Kidney (tissue), 14 donors: ENCODE data around the gene RNU6-9. TPM values are rescaled to one million over a fixed set of nuclear protein-coding genes. Genes with fewer than 3 reads are reported as not detected.

Source experiments
- DNase-seq, 5 donors: peaks; one replicate each; pipeline ENCODE4 v3.0.0-alpha.2; 2013 to 2020
- FAIRE-seq: peaks from 2 replicates; lab custom pipeline; 2012; peaks lifted over from hg19 to GRCh38; lab: Jason Lieb, UNC
- H3K27ac ChIP-seq, 2 donors: one replicate each; pipeline ENCODE4 v1.7.0; 2013; ENCODE audit warnings: low read depth in 2 of 2, low read length in 2 of 2, inconsistent platforms in 1 of 2
- H3K27me3 ChIP-seq: one replicate; pipeline ENCODE4 v1.7.1; 2013; ENCODE audit warnings: low read length, inconsistent platforms; ENCODE audit not compliant: control insufficient read depth, insufficient read depth
- H3K36me3 ChIP-seq, 3 donors: one replicate each; pipeline versions ENCODE4 v1.7.0 to v1.7.1; 2013; ENCODE audit warnings: low read length in 3 of 3, control low read depth in 1 of 3, inconsistent platforms in 1 of 3; ENCODE audit not compliant: insufficient read depth in 3 of 3, control insufficient read depth in 2 of 3
- H3K4me1 ChIP-seq, 3 donors: one replicate each; pipeline versions ENCODE4 v1.7.0 to v1.7.1; 2013; ENCODE audit warnings: low read length in 3 of 3, inconsistent platforms in 1 of 3, low read depth in 1 of 3; ENCODE audit not compliant: control insufficient read depth in 2 of 3, insufficient read depth in 2 of 3
- H3K4me3 ChIP-seq, 3 donors: one replicate each; pipeline versions ENCODE4 v1.7.0 to v1.8.1; 2013; ENCODE audit warnings: low read length in 3 of 3, control low read depth in 1 of 3, inconsistent platforms in 1 of 3
- H3K9ac ChIP-seq, 3 donors: one replicate each; pipeline versions ENCODE4 v1.7.0 to v1.7.1; 2013; ENCODE audit warnings: low read length in 3 of 3, control low read depth in 1 of 3, inconsistent platforms in 1 of 3
- H3K9me3 ChIP-seq, 3 donors: one replicate each; pipeline versions ENCODE4 v1.7.0 to v1.7.1; 2013; ENCODE audit warnings: low read length in 3 of 3, control low read depth in 1 of 3, inconsistent platforms in 1 of 3; ENCODE audit not compliant: control insufficient read depth in 2 of 3, insufficient read depth in 1 of 3
- intact Hi-C: fragments of 100-400 bp; cut with DNase I; formaldehyde crosslinking; loops from one replicate; pipeline ENCODE4 v1.11.1; 2022
- polyA plus RNA-seq: library from polyadenylated mRNA; stranded (reverse); fragments of 350-450 nt; fragmentation: Illumina TruSeq; extraction: RNeasy Lipid Tissue Mini Kit (QIAGEN cat#74804); gene quantifications from one replicate; pipeline ENCODE4 v1.2.3, GENCODE V29; 2014; ENCODE audit warnings: low read depth, low replicate concordance; ENCODE audit not compliant: insufficient read depth
- total RNA-seq: library from RNA; stranded (reverse); fragmentation: NEBNext Ultra II Directional; extraction: Animal tissue kit (Norgen Biotek cat#: 25700); gene quantifications from one replicate; pipeline ENCODE4 v1.2.1, GENCODE V29; 2021
- TF ChIP-seq, protein P1 (sequence below): IDR thresholded peaks from 3 replicates; pipeline ENCODE4 v1.5.1; 2012; ENCODE audit warnings: mild to moderate bottlenecking, moderate library complexity, borderline replicate concordance; ENCODE audit not compliant: insufficient read depth; ENCODE audit errors: extremely low read depth
- donor health status: control.
- donor health status: control.
- donor health status: control.
- donor health status: control.
- donor health status: control.
- donor health status: DM: yes; HTN: yes; CAD: no.
- donor health status: Normal renal cell carcinoma (clear cell type).

The RNU6-9 gene
- total and polyA plus RNA-seq, 2 donors from 2014 or later, result not detected

- FAIRE-seq, result no peak
- no peaks in the 10 kb centered on the region for H3K27me3 ChIP-seq
- intact Hi-C loops, result no loop called here
Measured at GRCh38 chr19:896999-897398, 3.7 kb downstream of the RNU6-9 start.

DNA sequence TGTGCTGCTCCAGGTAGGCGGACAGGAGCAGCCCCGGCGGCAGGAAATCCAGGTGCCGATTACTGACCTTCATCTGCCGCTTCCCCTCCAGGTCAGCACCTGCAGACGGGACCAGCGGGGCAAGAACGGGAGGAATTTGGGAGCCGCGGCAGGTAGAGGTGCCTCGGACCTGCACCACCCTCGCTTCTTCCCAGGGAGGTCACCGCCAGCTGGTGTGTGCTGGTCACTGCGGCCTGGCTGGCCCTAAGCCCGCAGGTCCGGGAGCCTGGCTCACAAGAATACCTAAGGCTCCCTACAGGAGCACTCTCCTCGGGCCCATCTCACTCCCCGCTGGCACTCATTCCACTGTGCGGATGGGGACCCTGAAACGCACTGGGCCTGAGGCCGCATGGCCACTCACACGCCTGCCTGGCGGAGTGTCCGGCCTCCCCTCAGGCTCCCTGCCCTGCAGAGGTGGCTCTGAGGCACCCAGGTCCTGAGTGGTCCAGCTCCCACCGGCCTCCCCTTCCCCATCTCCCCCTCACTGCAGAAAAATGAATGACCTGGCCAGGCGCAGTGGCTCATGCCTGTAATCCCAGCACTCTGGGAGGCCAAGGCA lies 4.3 kb downstream of the RNU6-9 start:
- Histone ChIP-seq H3K4me1 (no peaks in the 10 kb centered on the region), H3K4me3 (no peak overlapping the region), H3K36me3 (no peaks in the 10 kb centered on the region), H3K27me3 (no peaks in the 10 kb centered on the region), H3K27ac (no peak overlapping the region), H3K9me3 (no peaks in the 10 kb centered on the region), H3K9ac (no peak overlapping the region)
- FAIRE-seq (no peak), DNase-seq (no peak)
- intact Hi-C loops, result no loop called here
- TF ChIP-seq, protein P1, sequence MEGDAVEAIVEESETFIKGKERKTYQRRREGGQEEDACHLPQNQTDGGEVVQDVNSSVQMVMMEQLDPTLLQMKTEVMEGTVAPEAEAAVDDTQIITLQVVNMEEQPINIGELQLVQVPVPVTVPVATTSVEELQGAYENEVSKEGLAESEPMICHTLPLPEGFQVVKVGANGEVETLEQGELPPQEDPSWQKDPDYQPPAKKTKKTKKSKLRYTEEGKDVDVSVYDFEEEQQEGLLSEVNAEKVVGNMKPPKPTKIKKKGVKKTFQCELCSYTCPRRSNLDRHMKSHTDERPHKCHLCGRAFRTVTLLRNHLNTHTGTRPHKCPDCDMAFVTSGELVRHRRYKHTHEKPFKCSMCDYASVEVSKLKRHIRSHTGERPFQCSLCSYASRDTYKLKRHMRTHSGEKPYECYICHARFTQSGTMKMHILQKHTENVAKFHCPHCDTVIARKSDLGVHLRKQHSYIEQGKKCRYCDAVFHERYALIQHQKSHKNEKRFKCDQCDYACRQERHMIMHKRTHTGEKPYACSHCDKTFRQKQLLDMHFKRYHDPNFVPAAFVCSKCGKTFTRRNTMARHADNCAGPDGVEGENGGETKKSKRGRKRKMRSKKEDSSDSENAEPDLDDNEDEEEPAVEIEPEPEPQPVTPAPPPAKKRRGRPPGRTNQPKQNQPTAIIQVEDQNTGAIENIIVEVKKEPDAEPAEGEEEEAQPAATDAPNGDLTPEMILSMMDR, result no peak

More at GRCh38 chr19:896999-897398, 3.7 kb downstream of the RNU6-9 start:
- DNase-seq, result no peak
- TF ChIP-seq, protein P1, result no peak
- no peaks in the 10 kb centered on the region for H3K4me1 ChIP-seq
- no peak overlapping the region for H3K9ac ChIP-seq
- no peak overlapping the region for H3K27ac ChIP-seq
- H3K4me3 ChIP-seq, result no peak overlapping the region
- H3K36me3 ChIP-seq, result no peaks in the 10 kb centered on the region
- no peaks in the 10 kb centered on the region for H3K9me3 ChIP-seq

DNA sequence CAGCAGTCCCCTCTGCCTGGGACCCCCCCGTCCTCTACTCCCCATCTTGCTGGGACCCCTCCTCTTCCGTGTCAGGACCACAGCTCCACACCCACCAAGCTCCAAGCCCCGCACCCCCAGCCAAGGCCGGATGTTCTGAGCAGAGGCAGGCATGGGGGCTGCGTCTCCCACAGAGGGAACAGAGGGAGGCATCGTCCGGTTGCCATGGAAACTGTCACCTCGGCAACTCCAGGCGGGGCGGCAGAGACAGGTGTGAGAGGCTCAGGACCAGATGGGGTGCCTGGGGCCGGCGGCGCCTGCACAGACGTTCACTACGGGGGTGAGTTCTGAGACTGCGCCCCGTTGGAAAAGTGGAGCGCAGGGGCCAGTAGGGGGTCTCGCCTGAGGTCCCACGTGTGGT lies 5.4 kb downstream of the RNU6-9 start:
- Histone ChIP-seq H3K4me3 (no peak overlapping the region), H3K27me3 (no peaks in the 10 kb centered on the region), H3K4me1 (no peaks in the 10 kb centered on the region), H3K27ac (no peak overlapping the region), H3K9me3 (no peaks in the 10 kb centered on the region), H3K36me3 (no peaks in the 10 kb centered on the region), H3K9ac (no peak overlapping the region)
- intact Hi-C loops, result no loop called here
- peak in 4 of 5 donors; percentile 92 to 94 (median 93) for DNase-seq
- TF ChIP-seq, protein P1, result no peak
- no peak for FAIRE-seq
